A549 (cell line): ENCODE results near the gene SLC8A1.

Experiments used
- CTCF ChIP-seq: fragments of >200 bp; sonication (Bioruptor Twin); formaldehyde crosslinking; IDR thresholded peaks from 3 replicates; pipeline ENCODE4 v1.5.1; 2016
- FOSL2 ChIP-seq, 2 experiments: fragments of 450-650 bp in 1 of 2; fragments of >200 bp in 1 of 2; sonication (Bioruptor Twin) in 1 of 2; formaldehyde crosslinking; IDR thresholded peaks; 2 replicates each; pipeline versions ENCODE4 v1.5.0 to v1.6.1; 2016 to 2020; ENCODE audit warnings: mild to moderate bottlenecking in 1 of 2, moderate library complexity in 1 of 2
- NR3C1 ChIP-seq: fragments of >200 bp; sonication (Bioruptor Twin); formaldehyde crosslinking; IDR thresholded peaks from 3 replicates; pipeline ENCODE4 v1.6.1; 2017
- POLR2A ChIP-seq: IDR thresholded peaks from 2 replicates; pipeline ENCODE4 v1.6.1; 2012; ENCODE audit warnings: mild to moderate bottlenecking, low read length
- SMC3 ChIP-seq: fragments of >200 bp; sonication (Bioruptor Twin); formaldehyde crosslinking; IDR thresholded peaks from 3 replicates; pipeline ENCODE4 v1.6.1; 2018; ENCODE audit warnings: inconsistent platforms
- ZC3H11A ChIP-seq: fragments of 450-650 bp; IDR thresholded peaks from 2 replicates; pipeline ENCODE4 v1.6.1; 2014; ENCODE audit warnings: antibody characterized with exemption, mild to moderate bottlenecking
- TF ChIP-seq, protein P1 (sequence below): IDR thresholded peaks from 2 replicates; pipeline ENCODE4 v1.6.1; 2012

- TF ChIP-seq CTCF (no peak), POLR2A (no peak), SMC3 (no peak), FOSL2 (IDR thresholded peaks at IDR 0.05) (no peak), FOSL2 (CRISPR knock-in tag; IDR thresholded peaks at IDR 0.05) (no peak), ZC3H11A (no peak), NR3C1 (no peak)
- TF ChIP-seq, protein P1, sequence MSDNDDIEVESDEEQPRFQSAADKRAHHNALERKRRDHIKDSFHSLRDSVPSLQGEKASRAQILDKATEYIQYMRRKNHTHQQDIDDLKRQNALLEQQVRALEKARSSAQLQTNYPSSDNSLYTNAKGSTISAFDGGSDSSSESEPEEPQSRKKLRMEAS, result no peak
Observed at GRCh38 chr2:40209761-40210160, 242.1 kb downstream of the SLC8A1 start.
